DND-41 (cell line): ENCODE results near the gene EPB41L2.
A peak's percentile ranks its signal among the peaks of the same experiment; 100 is the strongest.

Experiments
- ATAC-seq: fragments of 200-7000 bp; cut with Tn5 transposase; 3 replicates; pipeline ENCODE4 v1.9.1; 2021; ENCODE audit warnings: low read depth; ENCODE audit not compliant: insufficient read depth
- DNase-seq: peaks from one replicate; pipeline ENCODE4 v3.0.0-alpha.2; 2020
- H2AFZ ChIP-seq: 2 replicates; pipeline ENCODE4 v1.6.0; 2012; ENCODE audit warnings: low read depth, low read length
- H3K27ac ChIP-seq: 2 replicates; pipeline ENCODE4 v1.5.1; 2012; ENCODE audit warnings: low read length, inconsistent platforms
- H3K27me3 ChIP-seq: fragments of 200-600 bp; sonication (generic); 2 replicates; pipeline ENCODE4 v1.6.0; 2012; ENCODE audit warnings: low read length, mild to moderate bottlenecking, inconsistent platforms; ENCODE audit not compliant: insufficient read depth, poor library complexity
- H3K36me3 ChIP-seq: 2 replicates; pipeline ENCODE4 v1.5.1; 2012; ENCODE audit warnings: low read length, inconsistent platforms; ENCODE audit not compliant: insufficient read depth
- H3K4me1 ChIP-seq: 2 replicates; pipeline ENCODE4 v1.5.1; 2012; ENCODE audit warnings: mild to moderate bottlenecking, low read length; ENCODE audit not compliant: insufficient read depth
- H3K4me2 ChIP-seq: 2 replicates; pipeline ENCODE4 v1.6.0; 2012; ENCODE audit warnings: mild to moderate bottlenecking, moderate library complexity, low read length, inconsistent platforms; ENCODE audit not compliant: insufficient read depth
- H3K4me3 ChIP-seq, 2 experiments: fragments of 200-600 bp in 1 of 2; shearing (Covaris generic) in 1 of 2; 2 replicates each; pipeline ENCODE4 v1.5.1; 2012 to 2016; ENCODE audit warnings: inconsistent platforms in 2 of 2, low read length in 2 of 2, mild to moderate bottlenecking in 2 of 2, low read depth in 1 of 2, moderate library complexity in 1 of 2
- H3K79me2 ChIP-seq: 2 replicates; pipeline ENCODE4 v1.6.0; 2012; ENCODE audit warnings: low read length, inconsistent platforms; ENCODE audit not compliant: insufficient read depth
- H3K9ac ChIP-seq: 2 replicates; pipeline ENCODE4 v1.6.0; 2012; ENCODE audit warnings: low read depth, mild to moderate bottlenecking, inconsistent platforms, low read length, moderate library complexity
- H3K9me3 ChIP-seq: 2 replicates; pipeline ENCODE4 v1.5.1; 2012; ENCODE audit warnings: low read length, moderate library complexity, mild to moderate bottlenecking, inconsistent platforms; ENCODE audit not compliant: insufficient read depth, severe bottlenecking
- H4K20me1 ChIP-seq: 2 replicates; pipeline ENCODE4 v1.6.0; 2012; ENCODE audit warnings: low read length; ENCODE audit not compliant: insufficient read depth
- CTCF ChIP-seq: IDR thresholded peaks from 2 replicates; pipeline ENCODE4 v1.5.1; 2012; ENCODE audit warnings: borderline replicate concordance, low read length, moderate library complexity, mild to moderate bottlenecking; ENCODE audit not compliant: poor library complexity, severe bottlenecking; ENCODE audit errors: extremely low read depth
- EZH2 ChIP-seq: IDR thresholded peaks from 3 replicates; pipeline ENCODE4 v1.6.1; 2012; ENCODE audit warnings: borderline replicate concordance, low read depth, mild to moderate bottlenecking, moderate library complexity, low read length, inconsistent platforms; ENCODE audit not compliant: severe bottlenecking

The EPB41L2 gene

GRCh38 chr6:131061751-131062119 is 1.3 kb downstream of the EPB41L2 start:
- peaks cover 4% of the 10 kb centered on the region for H3K9me3 ChIP-seq
- peaks cover 5% of the 10 kb centered on the region for H4K20me1 ChIP-seq
- H3K36me3 ChIP-seq: no peaks in the 10 kb centered on the region; the same call in 1 of the 2 replicates
- no peak for DNase-seq
- ATAC-seq: no peak
- TF ChIP-seq EZH2 (no peak), CTCF (no peak)
- peak overlapping the region; percentile 85 for H3K4me2 ChIP-seq
- H3K4me3 ChIP-seq: peak overlapping the region; percentile 59 to 81; a peak in 3 of 4 replicates
- peaks cover 21% of the 10 kb centered on the region for H3K4me1 ChIP-seq
- H3K9ac ChIP-seq: peak overlapping the region; percentile 82
- H3K27ac ChIP-seq: peak overlapping the region; percentile 38; the same call in 1 of the 2 replicates
- H3K27me3 ChIP-seq: no peaks in the 10 kb centered on the region
- peak overlapping the region; percentile 54; the same call in 1 of the 2 replicates for H2AFZ ChIP-seq
- peaks cover 57% of the 10 kb centered on the region for H3K79me2 ChIP-seq

- Histone ChIP-seq H3K27me3 (no peaks in the 10 kb centered on the region), H3K9ac (peak overlapping the region; percentile 82), H3K36me3 (no peaks in the 10 kb centered on the region; the same call in 1 of the 2 replicates), H3K79me2 (peaks cover 62% of the 10 kb centered on the region), H3K4me3 (peak overlapping the region; percentile 59 to 81; a peak in 3 of 4 replicates), H3K27ac (peak overlapping the region; percentile 38; the same call in 1 of the 2 replicates), H3K9me3 (peaks cover 8% of the 10 kb centered on the region), H3K4me1 (peaks cover 21% of the 10 kb centered on the region), H2AFZ (no peak overlapping the region), H3K4me2 (peak overlapping the region; percentile 85), H4K20me1 (peaks cover 5% of the 10 kb centered on the region)
- ATAC-seq (no peak), DNase-seq (no peak)
- TF ChIP-seq EZH2: no peak
- TF ChIP-seq CTCF: no peak
These were observed 1.8 kb downstream of the EPB41L2 start for GRCh38 chr6:131061041-131061750.

DNA sequence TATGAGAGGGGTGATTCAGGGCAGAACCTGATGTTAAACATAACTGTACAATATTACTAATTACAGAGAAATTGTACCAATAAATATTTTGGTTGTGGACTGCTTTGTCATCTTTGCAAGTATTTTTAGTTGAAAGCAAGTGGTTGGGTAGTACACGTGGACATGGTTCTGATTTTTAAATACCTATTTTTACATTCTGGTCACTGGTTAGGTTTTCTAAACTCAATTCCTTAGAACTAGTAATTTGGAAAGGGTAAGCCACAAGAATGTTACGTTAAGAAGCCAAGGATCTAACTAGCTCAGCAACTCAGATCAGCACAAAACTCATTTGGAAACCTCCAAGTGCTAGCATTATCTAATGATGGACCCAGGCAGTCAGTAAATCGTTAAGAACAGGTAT is 2.7 kb downstream of the EPB41L2 start:
- Histone ChIP-seq H3K4me2 (no peak overlapping the region), H3K4me3 (no peak overlapping the region), H3K9ac (no peak overlapping the region)

More for the DNA sequence above, 2.7 kb downstream of the EPB41L2 start:
- Histone ChIP-seq H3K27me3 (no peaks in the 10 kb centered on the region), H3K9me3 (peaks cover 16% of the 10 kb centered on the region), H3K27ac (no peak overlapping the region), H3K79me2 (peaks cover 71% of the 10 kb centered on the region), H4K20me1 (peaks cover 5% of the 10 kb centered on the region), H2AFZ (no peak overlapping the region), H3K4me1 (peaks cover 21% of the 10 kb centered on the region), H3K36me3 (peaks cover 7% of the 10 kb centered on the region)
- DNase-seq (no peak), ATAC-seq (no peak)
- no peak for TF ChIP-seq CTCF
- TF ChIP-seq EZH2: no peak
